Left ventricle myocardium inferior (tissue), 1 donor: ENCODE measurements around the gene CCDC57. TPM values are rescaled to one million over a fixed set of nuclear protein-coding genes. Genes with fewer than 3 reads are reported as not detected.
A peak's percentile ranks its signal among the peaks of the same experiment; 100 is the strongest.

ENCODE experiments used
- DNase-seq: peaks from one replicate; pipeline ENCODE4 v3.0.0-alpha.2; 2020
- H3K27ac ChIP-seq: fragments of 200-600 bp; replicated peaks from 2 replicates; pipeline ENCODE4 v1.8.0; 2021
- H3K27me3 ChIP-seq: fragments of 200-600 bp; 2 replicates; pipeline ENCODE4 v1.8.0; 2021; ENCODE audit warnings: low read depth
- H3K36me3 ChIP-seq: fragments of 200-600 bp; 2 replicates; pipeline ENCODE4 v1.8.0; 2021
- H3K4me1 ChIP-seq: fragments of 200-600 bp; 2 replicates; pipeline ENCODE4 v1.8.0; 2021
- H3K4me3 ChIP-seq: fragments of 200-600 bp; 2 replicates; pipeline ENCODE4 v1.8.0; 2021; ENCODE audit warnings: mild to moderate bottlenecking, moderate library complexity
- H3K9me3 ChIP-seq: fragments of 200-600 bp; replicated peaks from 2 replicates; pipeline ENCODE4 v1.8.0; 2021
- intact Hi-C: fragments of 100-400 bp; cut with micrococcal nuclease; formaldehyde crosslinking; loops from one replicate; pipeline ENCODE4 v1.11.0; 2022
- total RNA-seq: library from RNA; stranded (reverse); fragmentation: NEBNext Ultra II Directional; extraction: Animal tissue kit (Norgen Biotek cat#: 25700); gene quantifications from one replicate; pipeline ENCODE4 v1.2.1, GENCODE V29; 2021
- TF ChIP-seq, protein P1 (sequence below): fragments of 200-600 bp; IDR thresholded peaks from 2 replicates; pipeline ENCODE4 v1.8.0; 2021; ENCODE audit warnings: antibody characterized with exemption, mild to moderate bottlenecking, borderline replicate concordance
- donor health status: DM: no; HTN: yes; CAD: no; lungs with severe emphysema.

Gene CCDC57
- total RNA-seq, 1 donor from 2014 or later = 8.1 TPM

- H3K27me3 ChIP-seq = no peaks in the 10 kb centered on the region
- H3K36me3 ChIP-seq = peaks cover 22% of the 10 kb centered on the region
- TF ChIP-seq, protein P1, sequence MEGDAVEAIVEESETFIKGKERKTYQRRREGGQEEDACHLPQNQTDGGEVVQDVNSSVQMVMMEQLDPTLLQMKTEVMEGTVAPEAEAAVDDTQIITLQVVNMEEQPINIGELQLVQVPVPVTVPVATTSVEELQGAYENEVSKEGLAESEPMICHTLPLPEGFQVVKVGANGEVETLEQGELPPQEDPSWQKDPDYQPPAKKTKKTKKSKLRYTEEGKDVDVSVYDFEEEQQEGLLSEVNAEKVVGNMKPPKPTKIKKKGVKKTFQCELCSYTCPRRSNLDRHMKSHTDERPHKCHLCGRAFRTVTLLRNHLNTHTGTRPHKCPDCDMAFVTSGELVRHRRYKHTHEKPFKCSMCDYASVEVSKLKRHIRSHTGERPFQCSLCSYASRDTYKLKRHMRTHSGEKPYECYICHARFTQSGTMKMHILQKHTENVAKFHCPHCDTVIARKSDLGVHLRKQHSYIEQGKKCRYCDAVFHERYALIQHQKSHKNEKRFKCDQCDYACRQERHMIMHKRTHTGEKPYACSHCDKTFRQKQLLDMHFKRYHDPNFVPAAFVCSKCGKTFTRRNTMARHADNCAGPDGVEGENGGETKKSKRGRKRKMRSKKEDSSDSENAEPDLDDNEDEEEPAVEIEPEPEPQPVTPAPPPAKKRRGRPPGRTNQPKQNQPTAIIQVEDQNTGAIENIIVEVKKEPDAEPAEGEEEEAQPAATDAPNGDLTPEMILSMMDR = no peak
- no peaks in the 10 kb centered on the region for H3K9me3 ChIP-seq
- H3K4me1 ChIP-seq = peaks cover 82% of the 10 kb centered on the region
- DNase-seq = peak; percentile 14
- intact Hi-C loops = loop anchor here (10.0 kb wide), 1 partner anchor 87 kb away; no protein-coding TSS in a partner anchor
- H3K27ac ChIP-seq = peak overlapping the region; percentile 89
- peak overlapping the region; percentile 42 for H3K4me3 ChIP-seq
Measured at GRCh38 chr17:82237746-82238471, 25.3 kb upstream of the CCDC57 start.

GRCh38 chr17:82237083-82237745, 24.6 kb upstream of the CCDC57 start:
- H3K27me3 ChIP-seq = no peaks in the 10 kb centered on the region
- intact Hi-C loops = loop anchor here (10.0 kb wide), 1 partner anchor 88 kb away; no protein-coding TSS in a partner anchor
- H3K36me3 ChIP-seq = peaks cover 22% of the 10 kb centered on the region
- no peak overlapping the region for H3K4me3 ChIP-seq
- H3K9me3 ChIP-seq = no peaks in the 10 kb centered on the region
- TF ChIP-seq, protein P1 = no peak
- no peak overlapping the region for H3K27ac ChIP-seq
- peaks cover 82% of the 10 kb centered on the region for H3K4me1 ChIP-seq
- peak; percentile 16 for DNase-seq

DNA sequence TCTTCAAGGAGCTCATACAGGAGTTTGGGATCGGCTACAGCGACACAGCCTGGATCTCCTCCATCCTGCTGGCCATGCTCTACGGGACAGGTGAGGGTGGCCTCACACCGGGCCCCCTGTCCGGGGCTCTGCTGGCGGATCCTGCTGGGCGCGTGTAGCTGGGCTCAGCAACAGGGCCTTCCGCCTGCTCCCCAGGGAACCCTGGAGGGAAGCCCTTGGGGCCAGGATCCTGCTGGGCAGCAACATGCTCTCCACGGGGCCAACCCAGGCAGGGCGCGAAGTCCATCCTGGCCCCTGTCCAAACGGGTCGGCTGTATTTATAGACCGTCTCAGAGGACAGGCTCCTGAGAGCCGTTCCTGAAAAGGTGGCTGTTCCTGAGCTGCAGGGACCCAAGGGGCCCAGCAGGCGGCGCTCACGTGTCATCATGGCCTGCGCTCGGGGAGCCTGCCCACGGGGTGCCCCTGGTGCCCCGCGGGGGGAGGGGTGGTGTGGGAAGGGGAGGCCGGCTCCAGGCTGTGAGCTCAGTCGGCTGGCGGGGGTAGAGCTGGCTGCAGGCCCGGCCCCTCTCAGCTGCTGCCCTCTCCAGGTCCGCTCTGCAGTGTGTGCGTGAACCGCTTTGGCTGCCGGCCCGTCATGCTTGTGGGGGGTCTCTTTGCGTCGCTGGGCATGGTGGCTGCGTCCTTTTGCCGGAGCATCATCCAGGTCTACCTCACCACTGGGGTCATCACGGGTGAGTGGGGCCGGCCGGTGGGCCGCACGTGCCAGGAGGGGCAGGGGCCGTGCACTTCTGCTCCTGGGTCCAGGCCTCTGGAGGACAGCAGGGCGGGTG, 23.7 kb upstream of the CCDC57 start:
- TF ChIP-seq, protein P1 = peak; percentile 90
- H3K27me3 ChIP-seq = no peaks in the 10 kb centered on the region
- DNase-seq = peak; percentile 67
- H3K36me3 ChIP-seq = peaks cover 22% of the 10 kb centered on the region
- H3K9me3 ChIP-seq = no peaks in the 10 kb centered on the region
- H3K4me1 ChIP-seq = peaks cover 82% of the 10 kb centered on the region
- no peak overlapping the region for H3K27ac ChIP-seq
- intact Hi-C loops = loop anchor here (10.0 kb wide), 1 partner anchor 88 kb away; no protein-coding TSS in a partner anchor
- H3K4me3 ChIP-seq = no peak overlapping the region

- intact Hi-C loops = loop anchor here (10.0 kb wide), 1 partner anchor 89 kb away; no protein-coding TSS in a partner anchor
- Histone ChIP-seq H3K4me1 (peaks cover 82% of the 10 kb centered on the region), H3K27me3 (no peaks in the 10 kb centered on the region), H3K27ac (no peak overlapping the region), H3K9me3 (no peaks in the 10 kb centered on the region), H3K36me3 (peaks cover 22% of the 10 kb centered on the region), H3K4me3 (no peak overlapping the region)
- TF ChIP-seq, protein P1 = no peak
- DNase-seq = peak; percentile 11
Measured at GRCh38 chr17:82235775-82236141, 23.1 kb upstream of the CCDC57 start.
